SHP77 (cell line): ENCODE measurements around the gene FOXRED2.
"Not testable (repeated sequence)": the region's sequence is repeated elsewhere in the genome, so short reads cannot be mapped to it uniquely, and the experiment has no call there.

Source experiments
- DNase-seq, 2 experiments: peaks; one replicate each; lab custom pipeline; 2025; lab: John Stamatoyannopoulos, UW

FOXRED2 gene

DNA sequence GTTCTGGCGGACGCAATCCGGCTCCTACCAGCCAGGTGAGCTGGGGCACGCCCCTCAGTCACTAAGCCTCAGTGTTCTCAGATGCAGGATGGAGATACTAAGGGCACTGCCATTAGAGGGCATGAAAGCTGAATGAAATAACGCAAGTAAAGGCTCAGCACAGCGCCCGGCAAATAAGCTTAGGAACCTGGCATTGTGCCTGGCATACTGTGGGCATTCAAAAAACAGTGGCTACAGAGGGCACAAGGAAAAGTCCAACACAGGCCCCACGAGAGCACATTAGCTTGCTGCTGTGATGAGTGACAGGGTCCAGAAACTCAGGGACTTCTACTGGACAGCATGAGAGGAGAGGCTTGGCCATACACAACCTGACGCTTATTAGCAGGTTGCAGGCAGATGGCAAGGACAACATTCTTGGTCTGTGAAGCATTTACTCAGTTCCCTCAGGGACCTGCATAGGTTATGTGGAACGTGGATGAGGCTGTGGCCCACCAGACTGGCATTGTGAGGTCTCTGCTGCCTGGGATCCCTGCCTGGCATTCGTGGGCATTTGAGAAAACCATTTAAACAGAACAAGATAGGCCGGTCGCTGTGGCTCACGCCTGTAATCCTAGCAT lies 37.6 kb downstream of the FOXRED2 start:
- DNase-seq = no peak

DNA sequence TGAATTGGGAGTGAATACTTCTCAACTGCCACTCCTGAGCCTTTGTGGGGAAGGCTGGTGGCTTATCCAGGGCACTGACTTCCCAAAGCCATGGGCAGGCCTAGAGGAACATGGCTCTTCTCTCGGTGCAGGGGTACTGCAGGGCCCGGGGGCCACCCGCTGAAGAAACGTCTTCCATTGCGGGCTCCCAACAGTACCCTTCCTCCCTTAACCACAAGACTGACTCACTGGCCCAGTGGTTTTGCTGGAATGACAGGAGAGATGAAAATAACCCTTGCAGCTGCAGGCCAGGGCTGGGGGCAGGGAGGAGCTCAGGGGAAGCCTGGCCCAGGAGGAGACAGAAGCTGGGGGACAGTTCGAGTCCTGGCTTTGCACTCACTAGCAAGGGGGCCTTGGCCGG lies 38.9 kb downstream of the FOXRED2 start:
- no peak for DNase-seq

DNA sequence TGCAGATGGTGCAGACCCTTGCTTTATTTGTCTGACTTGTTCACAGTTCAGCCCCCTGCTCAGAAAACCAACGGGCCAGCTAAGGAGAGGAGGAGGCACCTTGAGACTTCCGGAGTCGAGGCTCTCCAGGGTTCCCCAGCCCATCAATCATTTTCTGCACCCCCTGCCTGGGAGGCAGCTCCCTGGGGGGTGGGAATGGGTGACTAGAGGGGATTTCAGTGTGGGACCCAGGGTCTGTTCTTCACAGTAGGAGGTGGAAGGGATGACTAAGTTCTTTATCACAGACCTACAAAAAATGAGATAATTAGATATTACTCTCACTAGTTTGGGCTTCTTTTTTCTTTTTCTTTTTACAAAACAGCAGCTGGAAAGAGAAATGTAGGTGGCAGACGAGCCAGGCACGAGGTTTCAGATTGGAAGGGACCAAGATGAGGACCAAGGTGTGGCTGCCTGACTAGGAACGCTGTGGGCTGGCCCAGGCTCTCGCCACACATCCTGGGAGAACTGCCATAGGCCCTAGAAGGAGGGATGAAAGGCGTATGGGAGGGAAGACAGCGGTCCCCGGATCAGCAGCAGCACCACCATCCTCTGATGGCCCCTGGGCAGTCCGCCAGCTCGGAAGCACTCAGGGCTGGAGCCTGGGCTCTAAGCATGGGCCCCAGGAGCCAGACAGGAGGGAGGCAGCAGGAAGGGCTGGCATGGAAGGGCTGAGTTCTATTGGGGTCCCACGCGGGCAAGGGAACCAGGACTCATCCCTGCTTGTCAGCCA lies 39.6 kb downstream of the FOXRED2 start:
- DNase-seq = peak; percentile 47 to 61

DNA sequence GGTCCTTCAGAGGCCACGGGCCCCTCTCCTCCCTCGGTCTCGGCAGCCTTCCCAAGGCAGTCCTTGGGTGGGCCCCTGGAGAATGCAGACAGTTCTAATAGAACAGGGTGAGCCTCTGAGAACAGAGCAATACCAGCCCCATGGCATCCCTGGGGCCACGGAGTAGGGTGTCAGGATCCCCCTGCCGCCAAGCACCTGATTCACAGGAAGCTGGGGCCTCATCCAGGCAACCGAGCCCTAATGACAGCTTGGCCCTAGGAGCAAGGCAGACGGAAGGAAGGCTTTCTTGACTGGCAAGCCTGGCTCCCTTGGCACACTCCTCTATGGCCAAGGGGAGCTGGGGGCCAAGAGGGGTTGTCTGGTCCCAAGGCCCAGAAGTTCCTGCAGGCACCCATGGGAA lies 40.6 kb downstream of the FOXRED2 start:
- no peak for DNase-seq

DNA sequence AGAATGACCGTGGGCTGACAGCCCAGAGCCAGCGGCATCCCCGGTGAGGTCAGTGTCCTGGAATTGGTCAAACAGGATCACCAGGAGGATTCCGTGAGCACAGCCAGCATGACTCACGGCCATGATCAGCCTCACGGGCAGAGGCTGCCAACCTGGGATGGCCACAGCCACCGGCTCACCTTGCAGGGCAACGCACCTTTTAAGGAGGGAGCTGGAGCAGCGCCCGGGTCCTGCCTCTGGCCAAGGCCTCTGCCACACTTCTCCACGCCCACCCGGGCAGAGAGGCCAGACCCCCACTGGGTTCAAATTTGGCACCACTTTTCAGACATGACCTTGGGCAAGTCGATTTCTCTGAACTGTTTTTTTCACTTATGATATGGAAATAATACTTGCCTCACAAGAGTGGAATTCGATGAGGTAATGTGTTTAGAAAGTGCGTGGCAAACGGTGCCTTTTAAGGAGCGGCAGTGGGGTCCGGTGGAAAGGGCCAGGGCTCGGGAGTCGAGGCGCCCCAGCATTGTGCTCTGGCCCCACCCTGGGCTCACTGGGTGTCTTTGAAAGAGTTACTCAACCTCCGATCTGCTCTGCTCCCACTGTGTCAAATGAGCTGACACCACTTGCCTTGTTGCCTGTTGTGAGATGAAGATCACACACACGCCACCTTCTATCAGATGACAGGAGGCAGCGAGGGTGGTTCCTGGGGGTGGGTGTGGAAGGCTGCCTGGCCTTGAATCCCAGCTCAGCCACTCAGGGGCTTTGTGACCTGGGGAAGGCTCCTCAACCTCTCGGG lies 41.4 kb downstream of the FOXRED2 start:
- no peak for DNase-seq

DNA sequence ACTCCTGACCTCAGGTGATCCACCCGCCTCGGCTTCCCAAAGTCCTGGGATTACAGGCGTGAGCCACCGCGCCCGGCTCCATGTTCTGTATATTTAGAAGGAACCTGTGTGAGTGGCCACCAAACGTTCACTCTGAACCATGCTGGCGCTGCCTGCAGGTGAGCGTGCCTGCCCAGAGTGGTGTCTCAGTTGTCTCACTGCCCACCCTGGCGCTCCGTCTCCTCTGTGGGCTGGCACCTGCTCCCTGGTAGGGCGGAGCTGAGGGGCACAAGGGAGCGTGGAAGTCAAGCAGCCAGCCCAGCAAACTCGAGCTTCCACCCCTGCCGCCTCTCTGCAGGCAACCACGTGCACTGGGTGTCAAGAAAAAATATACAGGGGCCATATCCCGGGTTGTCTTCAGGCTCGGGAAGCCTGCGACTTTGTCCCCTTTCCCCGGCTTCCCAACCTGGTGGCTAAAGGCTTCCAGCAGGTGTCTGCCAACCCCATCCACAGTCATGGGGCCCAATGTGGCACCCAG lies 42.1 kb downstream of the FOXRED2 start:
- no peak for DNase-seq

DNA sequence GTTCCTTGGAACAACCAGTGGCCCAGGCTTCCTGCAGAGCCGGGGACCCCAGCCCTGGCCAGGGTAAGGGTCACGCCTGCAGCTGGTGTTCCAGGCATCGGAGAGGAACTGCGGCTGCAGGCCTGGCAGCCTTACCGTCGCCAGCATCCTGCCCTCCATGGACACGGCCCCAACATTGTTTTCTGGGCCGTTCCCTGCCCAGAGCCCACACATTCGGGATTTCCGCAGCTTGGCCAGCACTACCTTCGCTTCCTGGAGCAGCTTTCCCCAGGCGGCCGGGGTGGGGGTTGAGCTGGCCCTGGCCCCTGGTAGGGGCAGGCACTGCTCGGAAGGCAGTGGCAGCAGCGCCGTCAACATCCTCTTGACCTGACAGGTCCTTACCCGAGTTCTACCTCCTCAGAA lies 43.1 kb downstream of the FOXRED2 start:
- DNase-seq = no peak

DNA sequence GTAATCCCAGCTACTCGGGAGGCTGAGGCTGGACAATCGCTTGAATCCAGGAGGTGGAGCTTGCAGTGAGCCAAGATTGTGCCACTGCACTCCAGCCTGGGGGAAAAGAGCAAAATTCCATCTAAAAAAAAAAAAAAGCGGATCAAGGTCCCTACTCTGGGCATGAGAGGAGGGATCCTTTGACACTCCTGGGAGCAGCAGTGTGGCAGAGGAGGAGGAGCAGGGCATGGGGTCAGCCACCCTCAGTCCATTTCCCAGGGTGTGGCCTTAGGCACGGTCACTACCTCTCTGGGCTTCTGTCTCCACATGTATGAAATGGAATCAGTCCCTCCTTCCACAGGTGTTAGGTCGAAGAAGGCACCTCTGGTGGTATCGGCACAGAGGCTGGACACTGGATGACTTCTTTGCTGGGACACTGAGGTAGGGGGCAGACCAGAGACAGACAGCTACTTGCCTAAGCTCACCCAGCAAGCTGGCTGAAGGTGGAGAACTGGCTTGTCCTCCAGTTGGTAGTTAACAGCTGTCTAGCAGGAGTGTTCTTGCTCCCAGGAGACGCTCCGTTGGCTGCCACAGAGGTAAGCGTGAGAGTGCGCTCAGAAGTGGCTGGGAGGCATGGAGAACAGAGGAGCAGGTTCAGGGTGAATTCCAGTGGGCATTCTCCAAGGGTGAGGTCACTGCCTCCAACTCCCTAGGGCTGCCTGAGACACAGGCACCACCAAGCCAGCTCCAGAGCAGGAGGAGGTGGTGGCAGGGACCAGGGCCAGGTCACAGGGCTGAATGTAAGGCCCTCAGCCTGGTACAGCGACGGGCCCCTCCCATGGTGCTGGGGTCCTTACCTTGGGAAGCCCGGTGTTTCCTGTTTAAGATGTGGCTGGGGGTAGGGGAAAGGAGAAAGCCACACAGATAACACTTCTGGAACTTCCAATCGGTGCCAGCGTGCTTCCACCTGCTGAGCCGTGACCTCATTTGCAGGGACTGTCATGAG lies 44.9 kb downstream of the FOXRED2 start:
- no peak for DNase-seq

DNA sequence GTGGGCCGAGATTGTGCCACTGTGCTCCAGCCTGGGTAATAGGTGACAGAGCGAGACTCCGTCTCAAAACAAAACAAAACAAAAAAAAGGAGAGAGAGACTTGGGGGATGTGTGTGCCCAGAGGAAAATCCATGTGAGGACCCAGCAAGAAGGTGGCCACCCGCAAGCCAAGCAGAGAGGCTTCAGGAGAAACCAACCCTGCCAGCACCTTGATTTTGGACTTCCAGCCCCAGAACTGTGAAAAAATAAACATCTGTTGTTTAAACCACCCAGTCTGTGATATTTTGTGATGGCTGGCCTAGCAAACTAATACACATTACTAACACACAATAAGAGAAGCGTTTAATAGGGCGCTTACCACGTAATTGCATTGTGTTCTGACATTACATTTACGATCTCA lies 46.6 kb downstream of the FOXRED2 start:
- no peak for DNase-seq

DNA sequence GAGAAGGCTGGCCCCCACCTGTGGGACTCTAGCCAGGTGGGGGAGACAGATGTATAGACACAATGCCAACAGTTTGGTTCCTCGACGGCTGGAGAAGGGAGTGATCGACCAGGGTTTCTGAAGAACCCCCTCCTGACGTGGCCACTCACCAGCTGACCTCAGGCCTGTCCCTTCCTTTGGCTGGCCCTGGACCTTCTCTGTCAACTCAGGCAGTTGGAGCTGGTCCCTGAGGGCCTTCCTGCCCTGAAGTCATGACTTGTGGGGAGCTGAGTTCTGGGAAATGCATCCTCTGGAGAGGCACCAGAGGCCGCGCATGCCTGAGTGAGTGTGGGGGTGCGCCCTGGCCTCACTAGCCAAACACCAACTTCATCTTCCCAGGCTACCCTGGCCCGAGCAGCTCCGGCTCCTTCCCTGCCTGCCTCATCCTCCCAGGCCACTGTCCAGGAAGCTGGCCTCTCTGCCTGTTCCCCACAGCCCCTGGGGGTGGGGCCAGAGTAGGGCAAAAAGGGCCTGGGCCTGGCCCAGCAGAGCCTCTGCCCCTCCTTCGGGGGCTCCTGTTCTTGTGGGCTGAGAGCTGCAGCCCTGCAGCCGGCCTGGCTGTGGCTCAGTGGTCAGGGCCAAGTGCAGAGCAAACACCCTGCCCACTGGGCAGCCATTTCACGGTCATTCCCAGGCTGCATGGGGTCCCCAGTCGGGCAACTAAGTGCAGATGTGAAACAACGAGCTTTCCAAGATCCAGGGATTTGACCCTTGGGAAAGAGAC lies 49.0 kb downstream of the FOXRED2 start:
- no peak for DNase-seq

DNA sequence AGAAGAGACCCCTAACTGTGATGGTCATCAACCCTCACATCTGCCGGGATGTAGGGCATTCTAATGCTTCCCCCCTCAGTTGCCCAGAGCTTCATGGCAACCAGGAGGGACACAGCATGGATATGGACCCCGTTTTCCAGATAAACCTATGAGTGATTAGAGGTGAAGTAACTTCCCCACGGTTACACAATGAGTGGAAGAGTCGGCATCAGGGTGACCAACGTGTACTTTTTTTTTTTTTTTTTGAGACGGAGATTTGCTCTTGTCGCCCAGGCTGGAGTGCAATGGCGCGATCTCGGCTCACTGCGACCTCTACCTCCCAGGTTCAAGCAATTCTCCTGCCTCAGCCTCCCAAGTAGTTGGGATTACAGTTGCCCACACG lies 50.4 kb downstream of the FOXRED2 start:
- DNase-seq = no peak

DNA sequence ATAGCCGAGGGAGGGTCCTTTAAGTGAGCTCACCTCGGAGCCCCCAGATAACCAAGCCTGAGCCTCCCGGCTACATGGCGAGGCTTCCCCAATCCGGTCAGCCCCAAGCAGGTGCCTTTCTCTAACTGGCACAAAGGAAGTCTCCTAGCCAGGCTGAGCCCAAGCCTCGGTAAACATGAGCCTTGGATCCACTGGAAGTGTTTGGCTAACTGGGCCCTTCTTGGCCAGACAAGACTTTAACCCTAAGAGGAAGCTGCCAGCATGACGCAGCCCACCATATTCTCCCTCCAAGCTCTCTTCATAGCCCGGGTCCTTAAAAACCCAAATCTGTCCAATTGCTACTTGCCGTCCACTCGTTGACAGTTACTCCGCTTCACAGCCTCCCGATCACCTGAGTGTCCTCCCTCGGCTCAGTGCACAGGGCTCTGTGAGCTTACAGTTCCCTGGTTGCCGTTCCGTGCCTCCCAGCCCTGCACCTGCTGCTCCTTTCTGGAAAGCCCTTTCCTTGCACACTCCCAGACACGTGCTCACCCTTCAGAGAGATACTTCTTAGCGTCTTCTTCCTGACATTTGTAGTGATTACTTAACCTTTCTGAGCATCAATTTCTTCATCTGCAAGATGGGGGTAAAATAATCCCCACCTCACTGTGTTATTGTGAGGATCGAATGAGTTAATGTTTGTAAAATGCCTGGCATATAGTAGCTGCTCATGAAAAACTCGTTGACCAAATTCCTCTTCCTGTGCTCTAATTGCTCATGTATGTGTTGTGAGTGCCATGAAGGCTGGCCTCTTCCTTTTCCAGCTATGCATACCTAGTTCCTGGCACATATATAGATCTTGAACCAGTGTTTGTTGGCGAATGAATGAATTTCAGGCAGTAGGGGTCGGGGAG lies 51.0 kb downstream of the FOXRED2 start:
- DNase-seq = peak; percentile 66 to 67

DNA sequence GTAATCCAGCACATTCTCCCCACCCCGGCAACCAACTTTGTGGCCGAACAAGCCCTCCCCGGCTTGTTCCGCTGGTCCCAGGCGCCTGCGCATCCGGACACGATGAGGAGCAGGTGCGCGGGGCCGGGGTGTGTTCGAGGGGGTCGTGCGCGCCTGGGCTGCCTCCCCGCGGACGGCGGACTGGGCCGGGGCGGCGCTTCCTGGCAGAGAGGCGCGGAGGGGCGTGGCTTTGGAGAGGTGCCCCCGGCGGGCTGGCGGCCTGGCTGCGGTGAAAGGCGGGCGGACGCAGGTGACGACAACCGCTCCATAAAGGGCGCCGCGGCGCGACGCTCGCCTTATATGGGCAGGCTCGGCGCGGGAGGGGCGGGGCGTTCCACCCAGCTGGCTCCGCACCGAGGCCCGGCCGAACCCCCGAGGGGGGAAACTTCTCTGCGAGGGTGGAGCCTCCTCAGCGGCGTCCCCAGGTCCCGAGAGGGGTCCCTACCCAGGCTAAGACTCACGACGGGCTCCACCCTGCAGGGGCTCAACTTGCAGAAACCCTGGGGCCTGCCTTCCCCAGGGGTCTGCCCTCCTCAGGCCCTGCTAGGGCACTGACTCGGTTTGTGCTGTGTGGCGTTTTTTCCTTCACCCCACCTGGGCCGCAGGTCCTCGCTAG lies 51.8 kb downstream of the FOXRED2 start:
- peak; percentile 90 to 95 for DNase-seq

DNA sequence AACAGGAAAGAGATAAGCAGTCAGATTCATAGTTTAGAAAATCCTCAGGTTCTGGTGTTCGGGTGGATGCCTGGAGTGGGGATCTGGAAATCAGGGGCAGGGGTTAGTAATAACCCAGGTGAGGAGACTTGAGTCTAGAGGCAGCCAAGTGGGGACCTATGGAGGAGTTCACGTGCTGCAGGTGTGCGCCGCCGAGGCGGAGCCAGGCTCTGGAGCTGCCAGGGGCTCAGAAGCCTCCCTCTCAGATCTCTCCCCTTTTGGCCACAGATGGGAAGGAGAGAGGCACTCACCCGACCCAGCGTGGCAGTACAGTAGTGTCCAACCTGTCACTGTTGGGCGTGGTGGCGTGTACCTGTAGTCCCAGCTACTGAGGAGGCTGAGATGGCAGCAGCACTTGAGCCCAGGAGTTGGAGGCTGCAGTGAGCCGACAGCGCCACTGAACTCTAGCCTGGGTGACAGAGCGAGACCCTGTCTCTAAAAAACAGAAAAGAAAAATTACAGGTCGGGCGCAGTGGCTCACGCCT lies 52.9 kb downstream of the FOXRED2 start:
- no peak for DNase-seq

DNA sequence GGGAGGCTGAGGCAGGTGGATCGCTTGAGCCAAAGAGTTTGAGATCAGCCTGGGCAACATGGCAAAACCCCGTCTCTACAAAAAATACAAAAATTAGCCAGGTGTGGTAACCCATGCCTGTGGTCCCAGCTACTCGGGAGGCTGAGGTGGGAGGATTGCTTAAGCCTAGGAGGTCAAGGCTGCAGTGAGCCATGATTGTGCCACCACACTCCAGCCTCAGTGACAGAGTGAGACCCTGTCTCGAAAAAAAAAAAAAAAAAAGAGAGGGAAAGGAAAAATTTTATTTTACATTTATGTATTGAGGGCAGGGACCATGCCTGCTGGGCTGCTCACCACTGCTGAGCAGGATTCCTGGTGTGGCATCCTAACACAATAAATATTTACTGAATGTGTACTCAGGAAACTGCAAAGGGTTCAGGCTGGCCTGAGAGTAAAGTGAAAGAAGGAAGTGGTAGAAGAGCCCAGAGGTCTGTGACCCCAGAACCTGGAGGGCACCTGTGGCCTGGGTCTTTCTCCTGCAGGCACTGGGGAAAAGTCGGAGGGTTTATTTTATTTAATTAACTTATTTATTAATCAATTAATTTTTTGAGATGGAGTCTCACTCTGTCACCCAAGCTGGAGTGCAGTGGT lies 53.7 kb downstream of the FOXRED2 start:
- DNase-seq = not testable (repeated sequence)

DNA sequence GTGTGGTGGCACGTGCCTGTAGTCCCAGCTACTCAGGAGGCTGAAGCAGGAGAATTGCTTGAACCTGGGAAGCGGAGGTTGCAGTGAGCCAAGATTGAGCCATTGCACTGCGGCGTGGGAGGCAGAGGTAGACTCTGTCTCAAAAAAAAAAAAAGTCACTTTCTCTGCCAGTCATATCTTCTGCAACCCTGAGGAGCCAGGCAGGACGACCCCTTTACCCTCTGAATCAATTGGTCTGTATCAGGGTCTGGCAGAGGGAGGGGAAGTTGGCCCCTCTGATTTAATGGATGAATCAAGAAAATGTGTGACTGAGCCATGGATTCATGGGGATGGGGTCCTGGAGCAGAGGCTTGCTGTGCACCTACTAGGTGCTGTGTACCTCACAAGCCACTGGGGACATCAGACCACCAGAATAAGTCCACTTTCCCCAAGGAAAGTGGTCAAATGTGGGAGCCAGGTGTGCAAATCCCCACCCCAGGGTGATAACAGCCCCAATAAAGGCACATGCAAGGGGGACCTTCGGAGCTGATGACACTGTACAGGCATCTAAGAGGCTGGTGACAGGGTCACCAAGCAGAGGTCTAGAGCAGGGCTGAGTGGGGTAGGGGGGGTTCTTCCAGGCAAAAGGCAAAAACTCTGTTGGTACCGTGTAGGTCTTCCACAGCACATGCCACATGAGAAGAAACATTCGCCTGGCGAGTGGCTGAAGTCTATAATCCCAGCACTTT lies 54.4 kb downstream of the FOXRED2 start:
- no peak for DNase-seq

DNA sequence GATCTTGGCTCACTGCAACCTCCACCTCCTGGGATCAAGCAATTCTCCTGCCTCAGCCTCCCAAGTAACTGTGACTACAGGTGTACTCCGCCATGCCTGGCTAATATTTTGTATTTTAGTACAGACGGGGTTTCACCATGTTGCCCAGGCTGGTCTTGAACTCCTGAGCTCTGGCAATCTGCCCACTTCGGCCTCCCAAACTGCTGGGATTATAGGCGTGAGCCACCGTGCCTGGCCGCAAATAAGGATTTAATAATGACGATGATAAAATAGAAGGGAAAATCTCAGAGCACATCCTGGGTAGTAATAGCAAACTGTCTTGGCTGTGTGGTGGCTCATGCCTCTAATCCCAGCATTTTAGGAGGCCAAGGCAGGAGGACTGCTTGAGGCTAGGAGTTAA lies 55.9 kb downstream of the FOXRED2 start:
- DNase-seq = not testable (repeated sequence)
